Left hindlimb (tissue), 1 donor: ENCODE data around the gene SZRD1.

Experiments used
- DNase-seq: peaks from one replicate; pipeline ENCODE4 v3.0.0-alpha.2; 2018

Gene SZRD1

DNA sequence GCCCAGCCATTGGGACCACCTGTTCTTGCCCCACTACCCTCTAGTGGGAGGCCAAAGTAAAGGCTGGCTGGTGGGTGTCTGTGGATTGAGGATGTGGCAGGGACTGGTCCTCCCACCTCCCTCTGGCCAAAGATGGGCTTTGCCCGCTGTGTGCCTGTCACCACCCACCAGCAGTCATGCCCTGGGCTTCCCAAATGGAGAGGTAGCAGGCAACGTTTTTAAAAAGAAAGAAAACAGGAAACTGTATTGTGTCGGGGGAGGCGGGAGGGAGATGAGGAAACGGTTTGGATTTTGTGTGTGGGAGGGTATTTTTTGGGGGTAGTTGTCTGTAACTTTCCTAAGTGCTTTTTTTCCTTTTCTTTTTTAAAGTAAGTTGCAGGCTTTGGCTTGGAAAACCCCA lies 30.1 kb downstream of the SZRD1 start:
- DNase-seq, result no peak

DNA sequence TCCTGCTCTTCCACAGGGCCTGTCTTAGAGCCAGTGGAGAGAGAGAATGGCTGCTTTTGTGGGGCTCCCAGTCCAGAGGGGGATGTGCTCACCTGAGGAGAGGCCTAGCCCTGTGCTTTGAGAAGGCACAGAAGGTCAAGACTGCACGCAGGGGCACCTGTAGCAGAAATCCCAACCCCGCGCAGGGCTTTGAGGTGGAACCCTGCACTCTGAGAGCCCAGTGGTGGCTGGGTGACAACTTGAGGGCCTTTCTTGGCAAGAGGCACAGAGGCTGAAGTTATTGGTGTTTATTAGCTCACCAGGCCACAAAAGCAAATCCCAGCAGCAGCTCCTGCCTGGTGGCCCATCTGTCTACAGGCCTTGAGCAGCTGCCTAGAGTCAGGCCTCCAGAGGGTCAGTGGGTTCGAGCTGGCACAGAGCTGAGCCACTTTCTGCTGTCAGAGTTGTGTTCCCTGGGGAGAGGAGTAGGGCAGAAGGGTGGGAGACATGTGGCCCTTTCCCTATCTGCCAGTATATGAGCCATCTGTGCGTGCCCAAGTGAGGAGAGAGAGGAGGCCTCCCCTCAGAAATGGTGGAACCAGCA lies 31.4 kb downstream of the SZRD1 start:
- no peak for DNase-seq

DNA sequence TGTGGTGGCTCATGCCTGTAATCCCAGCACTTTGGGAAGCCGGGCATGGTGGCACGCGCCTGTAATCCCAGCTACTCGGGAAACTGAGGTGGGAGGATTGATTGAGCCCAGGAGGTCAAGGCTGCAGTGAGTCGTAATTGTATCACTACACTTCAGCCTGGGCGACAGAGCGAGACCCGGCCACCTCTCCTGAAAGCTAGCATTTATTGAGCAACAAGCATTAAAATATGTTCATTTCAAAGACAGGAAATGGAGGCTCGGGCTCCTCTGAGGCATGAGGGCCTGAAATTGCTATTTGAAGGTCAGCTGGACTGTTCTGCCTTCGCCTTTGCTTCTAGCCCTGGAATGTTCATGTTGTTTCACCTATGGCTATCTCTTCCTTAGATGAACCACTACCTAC lies 35.7 kb downstream of the SZRD1 start:
- DNase-seq, result no peak

DNA sequence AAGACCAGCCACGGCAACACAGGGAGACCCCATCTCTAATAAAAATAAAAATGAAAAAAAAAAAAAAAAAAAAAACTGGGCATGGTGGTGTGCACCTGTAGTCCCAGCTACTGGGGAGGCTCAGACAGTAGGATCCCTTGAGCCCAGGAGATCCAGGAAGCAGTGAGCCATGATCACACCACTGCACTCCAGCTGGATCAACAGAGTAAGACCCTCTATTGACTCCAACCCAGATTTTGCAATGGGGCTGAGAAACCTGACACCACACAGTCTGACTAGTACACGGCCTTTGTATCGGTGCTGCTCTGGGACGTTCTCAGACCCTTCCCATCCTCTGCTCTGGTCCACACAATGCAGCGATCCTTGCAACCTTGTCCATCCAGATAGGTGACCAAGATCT lies 38.4 kb downstream of the SZRD1 start:
- no peak for DNase-seq

DNA sequence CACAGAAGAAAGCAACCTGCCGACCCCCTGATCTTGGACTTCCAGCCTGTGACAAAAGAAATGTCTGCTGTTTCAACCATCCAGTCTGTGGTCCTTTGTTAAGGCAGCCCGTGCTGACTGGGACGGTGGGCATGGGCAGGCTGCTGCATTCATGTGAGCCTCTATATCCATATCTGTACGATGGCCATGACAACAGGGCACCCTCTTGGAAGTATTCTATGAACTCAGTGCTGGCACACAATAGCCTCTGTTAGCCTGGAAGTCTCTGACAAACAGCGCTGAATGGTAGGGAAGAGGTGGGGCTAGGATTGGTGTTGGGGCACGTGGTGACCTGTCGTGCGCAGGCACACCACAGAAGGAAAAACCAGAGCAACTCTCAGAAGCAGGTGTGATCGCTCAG lies 39.8 kb downstream of the SZRD1 start:
- DNase-seq, result no peak

DNA sequence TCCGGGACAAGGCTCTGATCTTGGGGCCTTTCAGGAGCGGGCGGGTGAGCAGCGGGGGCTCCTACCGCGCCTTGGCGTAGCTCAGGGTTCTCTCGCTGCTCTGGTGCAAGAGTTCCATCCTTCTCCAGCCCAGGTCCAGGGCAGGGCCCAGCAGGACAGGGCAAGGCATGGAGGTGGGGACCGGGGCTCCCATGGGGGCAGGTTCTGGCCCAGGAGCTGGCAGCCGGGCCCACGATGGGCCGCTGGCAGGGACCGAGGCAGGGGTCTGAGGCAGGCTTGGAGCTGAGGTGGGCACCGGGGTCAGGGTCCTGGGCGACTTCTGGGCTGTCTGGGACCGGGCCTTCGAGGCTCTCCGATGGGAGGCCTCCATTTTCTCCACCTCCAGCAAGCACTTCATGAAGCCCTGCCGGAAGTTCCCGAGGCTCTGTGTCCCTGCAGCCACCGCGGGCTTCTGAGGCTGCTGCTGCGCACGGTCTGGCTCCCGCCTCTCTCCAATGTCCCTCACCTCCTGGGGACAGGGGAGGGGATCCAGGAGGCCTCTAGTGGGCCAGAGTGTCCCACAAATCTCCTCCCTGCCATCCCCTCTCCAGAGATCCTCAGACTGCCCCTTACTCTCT lies 42.6 kb downstream of the SZRD1 start:
- no peak for DNase-seq

DNA sequence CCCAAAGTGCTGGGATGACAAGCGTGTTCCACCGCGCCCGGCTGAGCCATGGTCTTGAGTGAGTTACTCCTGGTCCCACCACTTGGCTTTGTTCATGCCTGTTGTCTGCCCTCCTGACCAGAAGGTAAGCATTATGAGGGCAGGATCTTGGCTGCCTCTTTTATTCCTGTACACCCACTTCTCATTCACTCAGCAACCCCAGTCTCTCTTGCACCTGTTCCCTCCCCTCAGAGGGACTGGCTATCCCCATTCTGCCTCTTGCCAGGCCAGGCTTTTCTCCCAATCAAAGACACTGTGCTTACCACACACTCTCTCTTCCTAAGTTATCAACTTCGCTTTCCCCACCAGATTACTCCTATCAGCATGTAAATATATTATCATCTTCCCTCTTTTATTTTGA lies 43.8 kb downstream of the SZRD1 start:
- no peak for DNase-seq

DNA sequence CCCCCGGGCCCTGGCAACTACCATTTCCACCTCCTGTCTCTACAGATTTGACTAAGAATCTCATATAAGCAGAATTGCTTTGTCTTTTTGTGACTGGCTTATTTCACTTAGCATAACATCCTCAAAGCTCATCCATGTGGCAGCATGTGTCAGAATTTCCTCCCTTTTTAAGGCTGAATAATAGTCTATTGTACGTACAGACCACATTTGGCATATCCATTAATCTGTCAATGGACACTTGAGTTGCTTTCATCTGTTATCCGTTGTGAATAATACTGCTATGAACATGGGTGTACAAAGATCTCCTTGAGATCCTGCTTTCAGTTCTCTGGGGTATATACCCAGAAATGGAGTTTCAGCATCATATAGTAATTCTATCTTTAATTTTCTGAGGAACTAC lies 46.1 kb downstream of the SZRD1 start:
- DNase-seq, result no peak

DNA sequence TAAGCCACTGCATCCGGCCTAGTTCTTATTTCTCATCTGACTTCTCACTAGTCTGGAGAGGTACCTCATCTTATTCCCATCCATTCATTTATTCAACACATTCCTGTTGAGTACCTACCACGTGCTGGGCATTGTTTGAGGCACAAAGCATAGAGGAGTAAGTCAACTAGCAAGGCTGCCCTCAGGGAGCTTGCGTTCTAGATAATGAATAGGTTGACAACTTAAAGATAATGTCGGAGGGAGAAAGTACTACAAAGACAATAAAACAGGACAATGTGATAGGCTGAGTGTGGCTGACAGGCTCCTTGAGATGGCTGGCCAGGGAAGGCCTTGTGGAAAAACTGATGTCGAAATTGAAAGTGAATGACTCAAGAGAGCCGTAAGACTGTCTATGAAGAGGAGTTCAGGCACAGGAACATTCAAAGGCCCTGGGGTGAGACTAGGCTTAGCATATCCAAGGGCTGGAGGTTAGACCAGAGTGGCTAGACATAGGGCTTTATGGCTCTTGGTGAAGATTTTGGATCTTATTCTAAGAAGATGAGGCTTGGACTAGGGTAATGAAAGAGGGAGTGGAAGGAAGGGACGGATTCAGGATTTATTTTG lies 51.9 kb downstream of the SZRD1 start:
- DNase-seq, result no peak

DNA sequence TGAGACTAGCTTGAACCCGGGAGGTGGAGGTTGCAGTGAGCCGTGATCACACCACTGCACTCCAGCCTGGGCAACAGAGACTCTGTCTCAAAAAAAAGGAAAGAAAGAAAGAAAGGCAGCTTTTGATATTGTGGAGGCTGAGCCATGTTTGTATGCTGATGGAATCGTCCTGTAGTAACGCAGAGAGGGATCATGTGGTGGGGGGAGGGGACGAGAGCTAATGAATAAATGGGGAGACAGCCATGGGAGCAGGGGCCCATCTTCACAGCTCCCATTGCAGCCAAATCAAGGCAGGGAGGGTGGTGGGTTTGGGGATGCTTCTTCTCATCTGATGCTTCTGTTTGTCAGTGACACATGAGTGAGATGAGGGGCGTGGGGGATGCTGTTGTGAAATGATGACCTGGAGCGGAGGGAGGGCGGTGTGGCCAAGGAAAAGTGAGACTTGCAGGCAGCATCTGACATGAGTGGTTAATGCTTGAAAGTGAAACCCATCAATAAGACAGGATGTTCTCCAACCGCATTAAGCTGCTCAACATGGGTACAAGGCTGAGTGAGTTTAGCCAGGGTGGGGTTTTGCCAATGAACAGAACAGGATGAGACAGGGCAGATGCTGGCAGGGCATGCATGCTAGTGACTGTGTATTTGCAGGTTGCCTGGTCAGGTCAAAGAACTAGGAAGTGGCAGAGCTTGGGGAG lies 53.5 kb downstream of the SZRD1 start:
- no peak for DNase-seq

DNA sequence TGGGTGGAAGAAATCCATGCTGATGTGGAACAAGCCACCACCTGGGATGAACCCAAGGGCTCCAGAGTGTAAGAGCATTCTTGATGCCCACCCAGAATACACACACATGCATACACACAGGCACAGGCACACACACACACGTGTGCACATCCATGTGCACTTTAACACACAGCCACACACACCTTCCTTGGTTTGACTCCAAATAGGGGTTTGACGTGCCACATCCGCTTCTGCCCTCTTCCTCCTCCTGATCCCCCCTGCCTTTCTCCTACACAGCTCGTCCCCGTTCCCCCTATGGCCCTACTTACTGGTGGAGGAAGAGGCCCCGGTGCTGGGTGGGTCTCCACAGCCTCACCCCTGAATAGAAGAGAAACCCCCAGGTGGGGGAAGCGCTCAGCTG lies 54.2 kb downstream of the SZRD1 start:
- DNase-seq, result no peak

DNA sequence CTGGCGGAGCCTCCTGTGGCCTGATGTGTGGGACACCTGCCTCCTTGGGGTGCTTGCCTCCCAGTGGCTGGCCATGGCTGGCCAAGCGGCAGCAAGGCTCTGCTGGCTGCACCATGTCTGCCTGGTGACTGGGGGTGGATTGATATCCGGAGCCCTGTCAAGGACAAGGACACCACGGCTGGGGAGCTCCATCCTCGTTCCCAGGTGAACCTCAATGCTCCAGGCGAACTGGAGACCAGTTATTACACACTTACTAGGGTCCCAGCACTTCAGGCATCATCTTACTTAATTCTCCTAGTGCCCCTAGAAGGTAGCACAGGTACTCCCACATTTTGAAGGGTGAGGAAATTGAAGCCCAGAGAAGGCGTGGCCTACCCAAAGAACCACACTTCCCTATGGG lies 55.0 kb downstream of the SZRD1 start:
- no peak for DNase-seq

DNA sequence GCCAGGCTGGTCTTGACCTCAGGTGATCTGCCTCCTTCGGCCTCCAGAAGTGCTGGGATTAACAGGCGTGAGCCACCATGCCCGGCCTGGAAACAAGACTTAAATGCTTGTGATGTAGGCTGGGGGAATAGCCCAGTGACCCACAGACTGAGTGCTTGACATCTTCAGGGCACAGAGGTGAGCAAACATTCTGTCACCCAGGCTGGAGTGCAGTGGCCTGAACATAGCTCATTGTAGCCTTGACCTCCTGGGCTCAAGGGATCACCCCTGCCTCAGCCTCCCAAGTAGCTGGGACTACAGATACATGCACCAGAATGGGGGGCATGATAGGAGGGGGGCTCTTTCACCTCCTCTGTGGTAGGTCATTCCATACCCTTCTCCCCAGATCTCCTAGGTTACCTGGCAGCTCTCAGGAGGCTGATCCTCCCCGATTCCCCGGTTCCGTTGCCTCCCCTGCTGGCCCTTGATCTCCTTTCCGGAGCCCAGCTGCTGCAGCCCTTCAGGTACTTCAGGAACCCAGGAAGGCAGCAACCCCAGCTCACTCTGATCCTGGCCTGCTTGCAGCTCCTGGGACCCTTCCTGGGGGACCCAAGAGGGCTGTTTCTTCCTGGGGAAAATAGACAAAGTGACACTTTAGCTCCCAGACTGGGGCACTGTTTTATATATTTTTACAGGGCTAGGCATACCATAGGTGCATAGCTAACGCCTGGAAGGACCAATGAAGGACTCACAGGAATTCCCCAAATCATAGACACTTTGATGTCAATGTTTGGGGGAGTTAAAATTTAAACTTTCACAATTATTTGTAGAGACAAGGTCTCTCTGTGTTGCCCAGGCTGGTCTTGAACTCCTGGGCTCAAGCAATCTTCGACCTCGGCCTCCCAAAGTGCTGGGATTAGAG lies 58.3 kb downstream of the SZRD1 start:
- DNase-seq, result no peak

DNA sequence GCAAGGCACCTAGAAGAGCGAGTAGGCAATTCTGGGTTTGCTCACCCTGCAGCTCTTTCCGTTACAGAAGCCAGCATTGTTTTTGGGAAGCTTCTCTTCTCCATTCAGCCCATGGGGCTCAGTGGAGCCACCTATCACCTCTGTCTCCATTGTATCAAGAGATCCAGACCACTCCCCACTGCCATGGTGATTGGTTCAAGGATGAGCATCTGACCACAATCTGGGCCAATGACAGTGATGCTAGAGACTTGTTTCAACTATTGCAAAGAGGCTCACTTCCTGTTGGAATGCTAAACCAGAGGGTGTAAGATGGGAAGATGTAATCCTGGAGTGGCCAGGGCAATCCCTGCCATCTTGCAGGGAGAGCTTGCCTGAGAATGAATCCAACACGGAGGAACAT lies 63.6 kb downstream of the SZRD1 start:
- no peak for DNase-seq

DNA sequence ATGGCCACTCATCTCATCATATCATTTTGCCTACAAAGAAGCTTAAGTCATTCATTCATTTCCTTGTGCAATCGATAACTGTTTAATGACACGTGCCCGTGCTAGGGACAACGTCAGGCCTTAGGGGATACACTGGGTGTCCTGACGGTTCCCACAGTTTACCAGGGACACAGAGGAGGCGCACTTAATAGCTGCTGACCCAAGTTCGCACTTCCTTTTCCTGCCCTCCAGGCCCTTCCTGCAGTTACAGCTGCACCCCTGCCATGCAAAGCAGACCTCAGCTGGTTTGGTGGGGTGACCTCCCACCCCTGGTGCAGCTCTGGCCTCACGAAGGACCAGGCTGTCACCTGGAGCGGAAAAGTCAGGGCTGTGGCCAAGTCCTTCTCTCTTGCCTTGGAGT lies 66.0 kb downstream of the SZRD1 start:
- DNase-seq, result no peak

DNA sequence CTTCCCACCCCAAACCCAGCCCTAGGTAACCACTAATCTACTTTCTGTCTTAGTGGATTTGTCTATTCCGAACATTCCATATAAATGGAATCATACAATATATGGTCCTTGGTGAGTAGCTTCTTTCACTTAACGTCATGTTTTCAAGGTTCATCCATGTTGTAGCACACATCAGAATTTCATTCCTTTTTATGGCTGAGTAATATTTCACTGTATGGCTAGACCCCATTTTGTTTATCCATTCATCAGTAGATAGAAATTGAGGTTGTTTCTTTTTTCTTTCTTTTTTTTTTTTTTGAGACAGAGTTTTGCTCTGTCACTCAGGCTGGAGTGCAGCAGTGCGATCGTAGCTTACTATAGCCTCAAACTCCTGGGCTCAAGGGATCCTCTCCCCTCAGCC lies 67.0 kb downstream of the SZRD1 start:
- no peak for DNase-seq

DNA sequence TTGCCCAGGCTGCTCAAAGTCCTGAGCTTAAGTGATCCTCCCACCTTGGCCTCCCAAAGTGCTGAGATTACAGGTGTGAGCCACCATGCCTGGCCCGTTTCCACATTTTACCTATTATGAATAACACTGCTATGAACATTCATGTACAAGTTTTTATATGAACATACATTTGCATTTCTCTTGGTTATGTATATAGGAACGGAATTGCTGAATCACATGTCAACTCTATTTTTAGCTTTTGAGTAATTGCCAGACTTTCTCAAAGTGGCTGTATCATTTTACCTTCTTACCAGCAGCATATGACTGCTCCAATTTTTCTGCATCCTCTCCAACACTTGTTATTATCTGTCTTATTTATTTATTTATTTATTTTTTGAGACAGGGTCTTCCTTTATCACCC lies 67.5 kb downstream of the SZRD1 start:
- no peak for DNase-seq

DNA sequence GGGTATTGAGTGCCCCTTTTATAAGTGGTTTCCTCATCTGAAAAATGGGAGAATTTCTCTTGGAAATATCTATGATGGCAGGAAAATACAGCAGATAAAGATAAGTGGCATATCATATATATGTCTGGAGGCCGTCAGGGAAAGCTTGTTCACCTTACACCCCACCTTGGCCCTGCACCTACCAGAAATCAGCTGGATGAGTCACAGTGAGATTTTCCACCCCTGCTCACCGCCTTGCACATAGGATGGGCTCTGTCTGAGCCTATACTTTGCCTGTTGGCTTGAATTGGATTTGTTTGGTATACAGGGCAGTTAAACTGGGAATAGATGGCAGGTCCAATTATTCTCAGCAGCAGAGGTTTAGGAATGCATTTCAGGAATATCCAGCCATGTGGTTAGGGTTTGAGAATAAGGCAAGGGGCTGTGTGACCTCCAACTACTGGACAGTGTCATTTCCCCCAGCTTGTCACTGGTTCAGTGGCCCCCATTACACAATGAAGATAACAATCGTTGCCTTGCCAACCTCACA lies 70.0 kb downstream of the SZRD1 start, which contains the start of gene SPATA21:
Gene SPATA21 (minus strand): TSS at position 479 of the 529 bp plus-strand sequence. CDS start 6,053 bp downstream, outside the sequence.
- DNase-seq, result no peak

DNA sequence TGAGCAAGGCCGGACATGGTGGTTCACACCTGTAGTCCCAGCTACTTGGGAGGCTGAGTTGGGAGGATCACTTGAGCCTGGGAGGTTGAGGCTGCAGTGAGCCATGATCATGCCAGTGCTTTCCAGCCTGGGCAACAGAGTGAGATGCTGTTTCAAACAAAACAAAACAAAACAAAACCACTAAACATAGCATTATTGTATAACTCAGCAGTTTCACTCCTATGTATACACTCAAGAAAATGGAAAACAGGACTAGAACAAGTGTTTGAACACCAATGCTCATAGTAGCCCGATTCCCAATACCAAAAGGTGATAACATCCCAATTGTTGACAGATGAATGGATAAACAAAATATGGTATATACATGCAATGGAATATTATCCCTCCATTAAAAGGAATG lies 71.5 kb downstream of the SZRD1 start:
- no peak for DNase-seq

DNA sequence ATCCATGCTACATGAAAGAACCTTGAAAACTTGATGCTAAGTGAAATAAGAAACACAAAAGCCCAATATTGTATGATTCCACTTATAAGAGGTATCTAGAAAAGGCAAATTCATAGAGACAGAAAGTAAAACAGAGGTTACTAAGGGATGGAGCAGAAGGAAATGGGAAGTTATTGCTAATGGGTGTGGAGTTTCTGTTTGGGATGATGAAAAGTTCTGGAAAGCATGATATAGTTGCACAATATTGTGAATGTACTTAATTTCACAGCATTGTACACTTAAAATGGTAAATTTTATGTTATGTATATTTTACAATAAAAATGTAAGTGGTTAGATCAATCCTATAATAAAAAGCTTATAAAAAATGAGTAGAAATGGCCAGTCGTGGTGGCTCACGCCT lies 71.9 kb downstream of the SZRD1 start:
- DNase-seq, result no peak

DNA sequence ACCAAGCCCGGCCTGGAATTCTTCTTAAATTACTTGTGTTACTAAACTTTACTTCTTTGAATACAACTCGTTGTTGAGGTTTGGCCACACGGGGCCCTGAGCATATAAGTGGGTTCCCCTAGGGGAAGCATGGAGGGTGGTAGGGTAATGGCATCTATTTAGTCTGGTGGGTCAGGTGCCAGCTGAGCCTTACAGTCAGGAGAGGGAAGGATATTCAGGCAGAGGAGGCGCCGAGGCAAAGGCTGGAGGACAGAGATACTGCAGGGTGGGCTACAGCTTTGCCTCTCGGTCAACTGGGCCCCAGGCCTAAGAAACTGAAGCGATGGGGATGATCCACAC lies 73.1 kb downstream of the SZRD1 start:
- DNase-seq, result no peak

DNA sequence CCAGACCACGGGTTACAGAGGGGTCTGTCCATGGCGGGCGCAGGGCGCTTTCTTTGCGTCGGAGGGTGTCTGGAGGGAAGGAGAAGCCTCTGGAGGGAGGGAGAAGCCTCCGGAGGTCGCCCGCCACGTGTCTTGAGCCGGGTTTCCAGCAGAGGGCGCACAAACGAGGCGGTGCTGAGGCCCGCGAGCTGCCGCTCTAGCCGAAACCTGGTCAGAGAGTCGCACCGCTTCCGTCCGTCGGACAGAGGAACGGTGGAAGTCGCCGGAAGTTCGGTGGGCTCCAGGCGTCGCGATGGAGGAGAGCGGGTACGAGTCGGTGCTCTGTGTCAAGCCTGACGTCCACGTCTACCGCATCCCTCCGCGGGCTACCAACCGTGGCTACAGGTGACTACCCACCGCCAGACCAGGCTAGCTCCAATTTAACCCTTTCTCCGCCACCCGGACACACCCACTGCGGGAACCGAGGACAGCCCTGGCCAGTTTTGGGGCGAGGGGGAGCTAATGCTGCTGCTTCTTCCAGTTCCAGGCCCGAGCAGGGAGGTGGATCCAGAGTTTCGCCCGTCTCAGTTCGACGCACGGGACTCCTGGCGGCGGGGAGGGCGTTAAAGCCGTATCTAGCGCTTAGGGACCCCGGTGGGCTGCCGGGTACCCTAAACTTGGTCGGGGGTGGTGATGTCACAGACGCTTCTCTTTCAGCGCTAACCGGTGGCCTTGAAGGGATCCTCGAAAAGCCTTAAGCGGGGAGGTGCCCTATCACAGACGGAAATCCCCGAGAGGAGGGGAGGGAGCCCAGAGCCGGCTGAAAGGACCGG lies 73.6 kb downstream of the SZRD1 start, which contains the start of gene NECAP2:
Gene NECAP2 (plus strand): TSS at position 255 of the 812 bp plus-strand sequence. CDS start 38 bp downstream, at position 293.
- DNase-seq, result peak; percentile 95
